Breast epithelium (tissue), 4 donors: ENCODE results near the gene ARHGAP8. TPM values are rescaled to one million over a fixed set of nuclear protein-coding genes. Genes with fewer than 3 reads are reported as not detected.
A peak's percentile ranks its signal among the peaks of the same experiment; 100 is the strongest.

Source experiments
- DNase-seq, 2 donors: peaks; one replicate each; pipeline ENCODE4 v3.0.0-alpha.2; 2019; ENCODE audit warnings: low spot score in 2 of 2
- H3K27ac ChIP-seq, 2 donors: fragments of 200-600 bp; sonication (generic) in 1 of 2; one replicate each; pipeline ENCODE4 v1.5.1; 2016 to 2019; ENCODE audit warnings: mild to moderate bottlenecking in 1 of 2
- H3K27me3 ChIP-seq, 2 donors: fragments of 200-600 bp; sonication (generic) in 1 of 2; one replicate each; pipeline versions ENCODE4 v1.5.1 to v1.6.0; 2017 to 2019; ENCODE audit warnings: control low read depth in 1 of 2, mild to moderate bottlenecking in 1 of 2
- H3K36me3 ChIP-seq: fragments of 200-600 bp; one replicate; pipeline ENCODE4 v1.5.1; 2019
- H3K4me1 ChIP-seq, 2 donors: fragments of 200-600 bp; sonication (generic); one replicate each; pipeline ENCODE4 v1.5.1; 2016 to 2019; ENCODE audit warnings: control low read depth in 1 of 2
- H3K4me3 ChIP-seq, 3 donors: fragments of 200-600 bp; sonication (generic); 1 replicate in 2 of 3; 2 replicates in 1 of 3; pipeline ENCODE4 v1.5.1; 2016 to 2019; ENCODE audit warnings: mild to moderate bottlenecking in 3 of 3, moderate library complexity in 2 of 3
- H3K9me3 ChIP-seq, 2 donors: fragments of 200-600 bp; sonication (generic) in 1 of 2; one replicate each; pipeline ENCODE4 v1.5.1; 2016 to 2019; ENCODE audit warnings: control low read depth in 1 of 2
- POLR2A ChIP-seq: fragments of 450-650 bp; IDR thresholded peaks from one replicate; pipeline ENCODE4 v1.6.1; 2016; ENCODE audit warnings: antibody characterized with exemption, mild to moderate bottlenecking, moderate library complexity
- POLR2AphosphoS5 ChIP-seq, 3 donors: sonication (generic); formaldehyde crosslinking; IDR thresholded peaks; one replicate each; pipeline ENCODE4 v1.6.1; 2017; ENCODE audit warnings: antibody characterized with exemption in 3 of 3
- intact Hi-C: fragments of 100-400 bp; cut with DNase I; formaldehyde crosslinking; loops from one replicate; pipeline ENCODE4 v1.15.1; 2023; ENCODE audit warnings: low total_unique reads
- total RNA-seq, 3 donors: library from RNA; depleted of rRNA; stranded (reverse); fragments of >200 nt; gene quantifications; one replicate each; pipeline ENCODE4 v1.1.0, GENCODE V29; 2016
- TF ChIP-seq, protein P1 (sequence below), 3 donors: fragments of 450-650 bp; IDR thresholded peaks; one replicate each; pipeline ENCODE4 v1.5.1; 2016 to 2017; ENCODE audit warnings: antibody characterized with exemption in 3 of 3, mild to moderate bottlenecking in 3 of 3, moderate library complexity in 3 of 3

ARHGAP8 gene
- total RNA-seq, 3 donors from 2014 or later, result 9.8 to 39.4 (median 32.4) TPM

DNA sequence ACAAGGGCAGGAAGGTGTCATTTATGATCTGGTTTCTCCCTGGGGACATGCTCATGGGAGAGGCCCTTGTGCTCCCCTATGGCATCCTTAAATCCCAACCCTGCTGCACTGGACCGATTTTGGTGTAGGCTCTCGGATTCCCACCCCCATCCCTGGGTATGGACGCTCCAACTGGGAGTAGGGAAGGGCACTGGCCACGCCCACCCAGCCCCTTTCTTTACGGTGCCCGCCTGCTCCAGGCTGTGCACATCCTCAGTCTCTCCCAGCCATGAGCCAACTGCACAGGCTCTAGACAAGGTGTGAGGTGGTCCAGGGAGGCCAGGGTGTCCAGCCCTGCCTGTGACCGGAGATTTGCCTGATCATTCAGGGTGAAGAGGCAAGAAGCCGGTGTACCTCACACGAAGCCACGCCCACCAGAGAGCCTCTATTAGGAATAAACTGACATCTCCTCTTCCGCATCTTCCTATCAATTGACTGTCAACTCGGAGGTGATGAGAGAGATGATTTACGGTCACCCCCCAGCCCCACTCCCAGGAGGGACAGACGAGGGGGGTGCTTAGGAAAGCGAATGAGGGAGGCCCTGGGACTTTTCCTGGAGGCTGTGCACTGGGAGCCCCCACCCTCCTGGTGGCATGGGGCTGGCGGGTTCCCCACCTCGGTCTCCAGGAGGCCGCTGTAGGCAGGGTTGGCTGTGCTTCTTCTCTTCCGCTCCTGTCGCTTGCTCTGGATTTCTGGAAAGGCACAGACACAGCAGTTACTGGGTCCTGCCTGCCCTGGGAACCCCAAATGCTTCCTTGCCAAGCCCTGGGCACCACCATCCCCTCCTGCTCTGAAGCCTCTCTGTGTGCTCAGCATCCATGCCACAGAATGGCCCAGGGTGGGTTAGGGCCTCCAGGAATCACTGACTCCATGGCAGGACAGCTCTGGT is 140.7 kb downstream of the ARHGAP8 start:
- Histone ChIP-seq H3K36me3 (no peaks in the 10 kb centered on the region), H3K4me1 (no peaks in the 10 kb centered on the region), H3K9me3 (no peaks in the 10 kb centered on the region), H3K4me3 (no peak overlapping the region), H3K27me3 (no peaks in the 10 kb centered on the region), H3K27ac (no peak overlapping the region)
- peak in 1 of 2 donors; percentile 42 for DNase-seq
- TF ChIP-seq, protein P1, sequence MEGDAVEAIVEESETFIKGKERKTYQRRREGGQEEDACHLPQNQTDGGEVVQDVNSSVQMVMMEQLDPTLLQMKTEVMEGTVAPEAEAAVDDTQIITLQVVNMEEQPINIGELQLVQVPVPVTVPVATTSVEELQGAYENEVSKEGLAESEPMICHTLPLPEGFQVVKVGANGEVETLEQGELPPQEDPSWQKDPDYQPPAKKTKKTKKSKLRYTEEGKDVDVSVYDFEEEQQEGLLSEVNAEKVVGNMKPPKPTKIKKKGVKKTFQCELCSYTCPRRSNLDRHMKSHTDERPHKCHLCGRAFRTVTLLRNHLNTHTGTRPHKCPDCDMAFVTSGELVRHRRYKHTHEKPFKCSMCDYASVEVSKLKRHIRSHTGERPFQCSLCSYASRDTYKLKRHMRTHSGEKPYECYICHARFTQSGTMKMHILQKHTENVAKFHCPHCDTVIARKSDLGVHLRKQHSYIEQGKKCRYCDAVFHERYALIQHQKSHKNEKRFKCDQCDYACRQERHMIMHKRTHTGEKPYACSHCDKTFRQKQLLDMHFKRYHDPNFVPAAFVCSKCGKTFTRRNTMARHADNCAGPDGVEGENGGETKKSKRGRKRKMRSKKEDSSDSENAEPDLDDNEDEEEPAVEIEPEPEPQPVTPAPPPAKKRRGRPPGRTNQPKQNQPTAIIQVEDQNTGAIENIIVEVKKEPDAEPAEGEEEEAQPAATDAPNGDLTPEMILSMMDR (IDR thresholded peaks at IDR 0.05), result no peak
- TF ChIP-seq POLR2A, result no peak
- no peak for TF ChIP-seq POLR2AphosphoS5 (IDR thresholded peaks at IDR 0.05)
- intact Hi-C loops, result no loop called here

DNA sequence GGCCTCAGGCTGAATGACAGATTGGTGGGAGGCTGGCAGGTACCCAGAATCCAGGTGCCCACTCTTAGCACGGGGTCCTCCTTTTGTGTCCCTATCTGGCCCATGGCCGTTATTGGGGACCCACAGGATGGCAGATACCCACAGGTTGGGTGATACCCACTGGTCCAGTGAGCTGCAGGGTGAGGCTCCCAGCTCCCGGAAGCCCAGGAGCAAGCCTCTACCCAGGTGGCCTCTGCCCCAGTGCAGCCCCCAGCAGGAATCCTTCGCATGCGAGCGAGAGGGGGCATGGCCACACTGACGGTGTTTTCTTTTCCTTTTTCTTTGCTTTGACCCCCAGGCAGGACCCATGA is 141.3 kb downstream of the ARHGAP8 start:
- no peaks in the 10 kb centered on the region for H3K36me3 ChIP-seq
- no peaks in the 10 kb centered on the region for H3K9me3 ChIP-seq
- intact Hi-C loops, result no loop called here
- TF ChIP-seq, protein P1 (IDR thresholded peaks at IDR 0.05), result no peak
- TF ChIP-seq POLR2AphosphoS5 (IDR thresholded peaks at IDR 0.05) (no peak), POLR2A (no peak)
- DNase-seq, result peak in 1 of 2 donors; percentile 2
- H3K27me3 ChIP-seq, result no peaks in the 10 kb centered on the region
- H3K27ac ChIP-seq, result no peak overlapping the region
- H3K4me1 ChIP-seq, result no peaks in the 10 kb centered on the region
- H3K4me3 ChIP-seq, result no peak overlapping the region

DNA sequence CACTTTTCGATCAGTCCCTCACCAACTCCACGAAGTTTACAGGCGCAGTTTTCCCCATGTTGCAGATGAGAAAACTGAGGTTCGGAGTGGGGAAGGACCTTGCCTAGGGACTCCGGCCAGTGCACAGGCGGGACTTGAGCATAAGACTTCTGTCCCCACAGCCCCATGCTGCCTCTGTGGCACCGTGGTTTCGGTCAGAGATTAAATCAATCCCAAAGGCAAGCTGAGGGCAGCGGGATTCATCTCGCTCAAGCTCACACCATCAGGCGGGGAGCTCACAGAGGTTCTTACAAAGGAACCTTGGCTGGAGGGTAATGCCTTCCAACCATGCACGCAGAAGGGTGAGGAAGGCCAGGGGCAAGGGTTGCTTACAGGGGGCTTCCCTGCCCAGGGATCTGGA is 141.9 kb downstream of the ARHGAP8 start:
- Histone ChIP-seq H3K9me3 (no peaks in the 10 kb centered on the region), H3K4me3 (no peak overlapping the region), H3K27ac (no peak overlapping the region), H3K27me3 (no peaks in the 10 kb centered on the region), H3K36me3 (no peaks in the 10 kb centered on the region), H3K4me1 (no peaks in the 10 kb centered on the region)
- intact Hi-C loops, result no loop called here
- no peak for TF ChIP-seq POLR2A
- DNase-seq, result peak in 1 of 2 donors; percentile 27

DNA sequence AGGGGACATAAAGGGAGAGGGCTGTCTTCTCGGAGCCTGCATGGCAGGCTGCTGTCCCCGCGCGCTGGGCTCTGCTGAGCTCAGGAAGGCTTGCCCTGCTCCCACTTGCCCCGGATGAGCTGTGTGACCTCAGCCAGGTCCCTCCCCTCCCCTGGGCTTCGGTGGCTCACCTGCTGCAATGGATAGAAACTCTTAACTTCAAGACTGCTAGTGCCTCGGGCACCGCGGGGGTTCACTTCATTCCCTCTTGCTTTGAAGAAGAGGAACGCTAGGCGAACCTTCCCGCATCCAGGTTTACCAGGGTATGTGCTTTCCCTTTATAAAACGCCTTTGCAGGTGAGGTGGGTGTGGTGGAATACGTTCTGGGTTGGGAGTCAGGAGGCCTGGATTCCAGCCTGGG is 142.4 kb downstream of the ARHGAP8 start:
- H3K4me3 ChIP-seq, result no peak overlapping the region
- intact Hi-C loops, result loop anchor here (5.0 kb wide), 1 partner anchor 912 kb away; no protein-coding TSS in a partner anchor

DNA sequence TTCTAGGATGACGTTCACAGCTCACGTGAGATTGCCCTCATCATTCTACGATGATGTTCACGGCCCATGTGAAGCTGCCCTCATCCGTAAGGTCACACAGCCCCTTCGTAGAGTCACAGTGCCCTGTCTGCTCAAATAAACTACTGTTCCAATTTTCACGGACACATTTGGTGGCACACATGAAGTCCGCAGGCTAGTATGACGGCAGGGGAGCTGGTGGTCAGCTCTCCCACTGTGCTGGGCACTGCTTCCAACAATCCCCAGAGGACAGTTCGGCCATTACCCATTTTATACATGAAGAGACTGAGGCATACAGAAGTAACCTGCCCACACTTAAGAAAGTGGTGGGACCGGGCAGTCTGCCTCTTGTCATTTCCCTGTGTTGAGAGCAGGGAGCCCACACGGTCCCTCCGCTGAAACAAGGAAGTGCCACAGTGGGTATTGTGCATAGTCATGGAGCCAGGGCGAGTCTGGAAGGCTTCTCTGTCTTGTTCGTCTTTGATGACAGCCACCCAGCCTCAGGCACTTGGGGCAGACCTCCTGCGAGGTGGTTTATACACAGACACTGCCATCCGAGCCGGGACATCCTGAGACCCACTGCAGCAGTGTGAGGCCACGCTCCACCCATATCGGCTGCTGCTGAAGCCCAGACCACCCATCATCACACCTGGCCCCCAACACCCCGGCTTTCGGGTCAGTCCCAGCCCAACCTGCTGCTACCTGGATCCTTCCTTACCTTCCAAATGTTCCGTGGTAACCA is 143.1 kb downstream of the ARHGAP8 start:
- no peaks in the 10 kb centered on the region for H3K4me1 ChIP-seq
- no peaks in the 10 kb centered on the region for H3K36me3 ChIP-seq
- intact Hi-C loops, result loop anchor here (5.0 kb wide), 1 partner anchor 913 kb away; no protein-coding TSS in a partner anchor
- TF ChIP-seq POLR2A (no peak), POLR2AphosphoS5 (IDR thresholded peaks at IDR 0.05) (no peak)
- TF ChIP-seq, protein P1 (IDR thresholded peaks at IDR 0.05), result no peak
- no peak overlapping the region for H3K27ac ChIP-seq
- peaks cover 5 to 6% of the 10 kb centered on the region in 2 donors for H3K9me3 ChIP-seq
- no peaks in the 10 kb centered on the region for H3K27me3 ChIP-seq
- H3K4me3 ChIP-seq, result no peak overlapping the region
- DNase-seq, result peak in 1 of 2 donors; percentile 47

More for the DNA sequence above, 142.4 kb downstream of the ARHGAP8 start:
- no peaks in the 10 kb centered on the region for H3K27me3 ChIP-seq
- no peaks in the 10 kb centered on the region for H3K4me1 ChIP-seq
- peak in 1 of 2 donors; percentile 43 for DNase-seq
- H3K36me3 ChIP-seq, result no peaks in the 10 kb centered on the region
- no peaks in the 10 kb centered on the region for H3K9me3 ChIP-seq
- H3K27ac ChIP-seq, result no peak overlapping the region
- TF ChIP-seq POLR2AphosphoS5 (IDR thresholded peaks at IDR 0.05), result no peak
- TF ChIP-seq, protein P1 (IDR thresholded peaks at IDR 0.05), result no peak
- no peak for TF ChIP-seq POLR2A
